GM12891 (cell line): ENCODE measurements around the gene TMEM19.

Source experiments
- PAX5 ChIP-seq: IDR thresholded peaks from 2 replicates; pipeline ENCODE4 v1.6.1; 2011; ENCODE audit warnings: low read length, moderate library complexity, mild to moderate bottlenecking; ENCODE audit not compliant: insufficient read depth, severe bottlenecking
- POLR2A ChIP-seq: IDR thresholded peaks from 2 replicates; pipeline ENCODE4 v1.6.1; 2011; ENCODE audit warnings: low read depth, low read length, control low read depth
- POLR2AphosphoS5 ChIP-seq: IDR thresholded peaks from 2 replicates; pipeline ENCODE4 v1.6.1; 2011; ENCODE audit warnings: low read depth, low read length, control low read depth
- POU2F2 ChIP-seq: IDR thresholded peaks from 2 replicates; pipeline ENCODE4 v1.6.1; 2011; ENCODE audit warnings: low read depth, mild to moderate bottlenecking, control low read depth, low read length, moderate library complexity
- SPI1 ChIP-seq: IDR thresholded peaks from 2 replicates; pipeline ENCODE4 v1.6.1; 2011; ENCODE audit warnings: low read depth, low read length, control low read depth
- TAF1 ChIP-seq: IDR thresholded peaks from 2 replicates; pipeline ENCODE4 v1.6.1; 2011; ENCODE audit warnings: low read depth, low read length, control low read depth

DNA sequence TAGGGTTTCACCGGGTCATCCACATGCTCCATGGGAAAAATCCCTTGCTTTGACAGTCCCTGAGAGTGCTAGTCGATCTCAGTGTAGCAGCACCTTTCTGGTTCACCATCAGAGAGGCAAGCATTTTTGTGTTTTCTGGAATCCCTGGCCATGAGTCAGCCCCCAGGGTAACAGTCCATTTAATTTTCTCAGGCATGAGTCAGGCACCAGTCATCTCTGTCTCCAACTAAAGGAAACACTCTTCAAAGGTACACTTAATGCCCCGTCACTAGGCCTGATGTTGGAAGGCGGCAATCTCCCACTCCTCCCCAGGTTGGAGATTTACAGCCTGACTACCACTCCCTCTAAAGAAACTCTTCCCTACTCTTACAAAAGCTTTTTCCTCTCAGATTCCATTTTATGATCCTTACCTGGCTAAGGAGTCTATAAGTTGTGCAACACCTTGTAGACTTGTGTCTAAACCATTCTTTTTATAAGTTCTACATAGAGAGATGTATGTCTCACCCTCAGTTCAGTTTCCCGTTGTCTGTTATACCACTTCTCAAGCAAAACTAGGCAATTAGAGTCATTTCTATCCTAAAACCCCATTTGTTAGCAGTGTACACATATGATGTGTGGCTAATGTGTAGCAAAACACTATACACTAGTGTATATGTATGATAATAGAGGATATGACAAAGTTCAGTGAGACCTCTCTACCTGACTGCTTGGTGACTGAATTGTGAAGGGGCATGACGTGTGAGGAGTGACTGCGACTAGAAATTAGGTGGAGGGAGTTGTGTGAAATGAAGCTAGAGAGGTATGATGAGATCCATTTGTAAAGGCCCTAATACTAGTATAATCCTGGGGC, 24.6 kb downstream of the TMEM19 start:
- TF ChIP-seq POLR2AphosphoS5 (no peak), POLR2A (no peak), TAF1 (no peak), PAX5 (no peak), SPI1 (no peak), POU2F2 (no peak)
